Activated naive CD4-positive, alpha-beta T cell treated with anti-CD3 and anti-CD28 coated beads, Interleukin-2, amount 50 U/mL, for 72 hours (primary cell): ENCODE data around the gene TAF15. TPM values are rescaled to one million over a fixed set of nuclear protein-coding genes. Genes with fewer than 3 reads are reported as not detected.

ENCODE experiments used
- ATAC-seq, 2 donors: fragments of 150-1000 bp; cut with Tn5 transposase; 2 replicates each; pipeline ENCODE4 v1.10.0; 2021; ENCODE audit warnings: mild to moderate bottlenecking in 2 of 2, moderate library complexity in 2 of 2
- DNase-seq, 2 donors: peaks; one replicate each; pipeline ENCODE4 v3.0.0; 2021 to 2022; ENCODE audit warnings: low spot score in 2 of 2
- H3K27ac Mint-ChIP-seq, 2 donors: one replicate each; pipeline ENCODE4 v1.8.0; 2022; ENCODE audit warnings: mild to moderate bottlenecking in 2 of 2, mixed read lengths in 2 of 2
- H3K36me3 Mint-ChIP-seq, 2 donors: one replicate each; pipeline ENCODE4 v1.8.0; 2022; ENCODE audit warnings: mixed read lengths in 2 of 2
- H3K9me3 Mint-ChIP-seq, 2 donors: one replicate each; pipeline ENCODE4 v1.8.0; 2022; ENCODE audit warnings: mixed read lengths in 2 of 2
- total RNA-seq, 2 donors: library from RNA; stranded (reverse); gene quantifications; one replicate each; pipeline ENCODE4 v1.2.3, GENCODE V29; 2022

TAF15 gene
- total RNA-seq, 2 donors from 2014 or later: 283 to 312 TPM

- no peak for DNase-seq
These were observed 33.7 kb upstream of the TAF15 start for GRCh38 chr17:35775583-35775982.

GRCh38 chr17:35778641-35779196, 30.6 kb upstream of the TAF15 start:
- H3K9me3 Mint-ChIP-seq: no peaks in the 10 kb centered on the region
- no peak overlapping the region for H3K27ac Mint-ChIP-seq
- ATAC-seq (no peak), DNase-seq (no peak)
- no peaks in the 10 kb centered on the region for H3K36me3 Mint-ChIP-seq

More at GRCh38 chr17:35775583-35775982, 33.7 kb upstream of the TAF15 start:
- no peaks in the 10 kb centered on the region for H3K9me3 Mint-ChIP-seq
- ATAC-seq: no peak
- no peak overlapping the region for H3K27ac Mint-ChIP-seq
- H3K36me3 Mint-ChIP-seq: no peaks in the 10 kb centered on the region

- ATAC-seq (no peak), DNase-seq (no peak)
- no peak overlapping the region for H3K27ac Mint-ChIP-seq
- H3K9me3 Mint-ChIP-seq: no peaks in the 10 kb centered on the region
- H3K36me3 Mint-ChIP-seq: no peaks in the 10 kb centered on the region
These were observed 28.3 kb upstream of the TAF15 start for GRCh38 chr17:35780950-35781349.

GRCh38 chr17:35784895-35785294, 24.4 kb upstream of the TAF15 start:
- no peak overlapping the region for H3K27ac Mint-ChIP-seq
- H3K36me3 Mint-ChIP-seq: no peaks in the 10 kb centered on the region
- DNase-seq (no peak), ATAC-seq (no peak)
- no peaks in the 10 kb centered on the region for H3K9me3 Mint-ChIP-seq

GRCh38 chr17:35786941-35787432, 22.3 kb upstream of the TAF15 start:
- Mint-ChIP-seq H3K27ac (no peak overlapping the region), H3K36me3 (no peaks in the 10 kb centered on the region), H3K9me3 (no peaks in the 10 kb centered on the region)
- DNase-seq: peak in 1 of 2 donors; percentile 16
- no peak for ATAC-seq

GRCh38 chr17:35788477-35789368, 20.6 kb upstream of the TAF15 start:
- H3K9me3 Mint-ChIP-seq: no peaks in the 10 kb centered on the region
- ATAC-seq (peak in 1 of 2 donors; percentile 58), DNase-seq (peak in 1 of 2 donors; percentile 31)
- no peak overlapping the region for H3K27ac Mint-ChIP-seq
- H3K36me3 Mint-ChIP-seq: no peaks in the 10 kb centered on the region

GRCh38 chr17:35790841-35791240, 18.4 kb upstream of the TAF15 start:
- H3K36me3 Mint-ChIP-seq: no peaks in the 10 kb centered on the region
- no peak for ATAC-seq
- DNase-seq: no peak
- H3K9me3 Mint-ChIP-seq: no peaks in the 10 kb centered on the region
- no peak overlapping the region for H3K27ac Mint-ChIP-seq

- no peaks in the 10 kb centered on the region for H3K36me3 Mint-ChIP-seq
- DNase-seq (no peak), ATAC-seq (no peak)
- no peak overlapping the region for H3K27ac Mint-ChIP-seq
- no peaks in the 10 kb centered on the region for H3K9me3 Mint-ChIP-seq
These were observed 17.5 kb upstream of the TAF15 start for GRCh38 chr17:35791681-35792350.

- no peak for ATAC-seq
- no peak for DNase-seq
- Mint-ChIP-seq H3K9me3 (no peaks in the 10 kb centered on the region), H3K27ac (no peak overlapping the region), H3K36me3 (no peaks in the 10 kb centered on the region)
These were observed 16.0 kb upstream of the TAF15 start for GRCh38 chr17:35793257-35793656.

- H3K9me3 Mint-ChIP-seq: no peaks in the 10 kb centered on the region
- no peak within 1 kb of the TSS for H3K27ac Mint-ChIP-seq
- H3K36me3 Mint-ChIP-seq: no peaks in the 10 kb centered on the region
- ATAC-seq (peak; percentile 83 to 93), DNase-seq (peak; percentile 58 to 65)
These were observed 14.0 kb upstream of the TAF15 start, which contains the start of gene MMP28 for GRCh38 chr17:35795007-35795870. TSS of gene MMP28 (minus strand) at chr17:35795641. CDS start at chr17:35795377, 264 bp downstream.

- no peak overlapping the region for H3K27ac Mint-ChIP-seq
- no peak for DNase-seq
- no peaks in the 10 kb centered on the region for H3K36me3 Mint-ChIP-seq
- ATAC-seq: no peak
- H3K9me3 Mint-ChIP-seq: no peaks in the 10 kb centered on the region
These were observed 13.4 kb upstream of the TAF15 start for GRCh38 chr17:35795871-35796265.

- Mint-ChIP-seq H3K9me3 (no peaks in the 10 kb centered on the region), H3K27ac (no peak overlapping the region), H3K36me3 (no peaks in the 10 kb centered on the region)
- no peak for DNase-seq
- ATAC-seq: no peak
These were observed 12.3 kb upstream of the TAF15 start for GRCh38 chr17:35796942-35797341.

GRCh38 chr17:35797370-35797769, 11.9 kb upstream of the TAF15 start:
- Mint-ChIP-seq H3K27ac (no peak overlapping the region), H3K9me3 (no peaks in the 10 kb centered on the region), H3K36me3 (no peaks in the 10 kb centered on the region)
- DNase-seq: no peak
- no peak for ATAC-seq

- no peaks in the 10 kb centered on the region for H3K9me3 Mint-ChIP-seq
- H3K27ac Mint-ChIP-seq: no peak overlapping the region
- H3K36me3 Mint-ChIP-seq: no peaks in the 10 kb centered on the region
- DNase-seq: no peak
- no peak for ATAC-seq
These were observed 11.4 kb upstream of the TAF15 start for GRCh38 chr17:35797918-35798317.

- ATAC-seq: no peak
- Mint-ChIP-seq H3K27ac (no peak overlapping the region), H3K36me3 (no peaks in the 10 kb centered on the region)
These were observed 9.3 kb upstream of the TAF15 start for GRCh38 chr17:35799942-35800341.

GRCh38 chr17:35801583-35802224, 7.6 kb upstream of the TAF15 start:
- peak in 1 of 2 donors; percentile 22 for DNase-seq
- peak in 1 of 2 donors; percentile 6 for ATAC-seq

More at GRCh38 chr17:35799942-35800341, 9.3 kb upstream of the TAF15 start:
- DNase-seq: no peak
- H3K9me3 Mint-ChIP-seq: no peaks in the 10 kb centered on the region

More at GRCh38 chr17:35801583-35802224, 7.6 kb upstream of the TAF15 start:
- Mint-ChIP-seq H3K27ac (peak overlapping the region in 1 of 2 donors; percentile 57), H3K9me3 (no peaks in the 10 kb centered on the region), H3K36me3 (no peaks in the 10 kb centered on the region)
